ENCODE data around the gene HIVEP1.

Gene HIVEP1

GRCh38 chr6:12036766-12037165 lies 24.7 kb downstream of the HIVEP1 start:
- Histone ChIP-seq H3K4me3 (no peak overlapping the region), H3K9me3 (ENCODE audit: low read depth, low read length) (no peaks in the 10 kb centered on the region), H3K36me3 (ENCODE audit: insufficient read depth, low read length) (no peaks in the 10 kb centered on the region), H3K27ac (no peak overlapping the region), H3K9ac (ENCODE audit: insufficient read length) (no peak overlapping the region)
- no peak for TF ChIP-seq FOXP2 (optimal IDR thresholded peaks at IDR 0.05; ENCODE audit: control extremely low read depth, extremely low read length, insufficient read depth)
- no peak for DNase-seq (ENCODE audit: low read depth, low spot score)

GRCh38 chr6:12037798-12038197 lies 25.7 kb downstream of the HIVEP1 start:
- H3K27ac ChIP-seq, result no peak overlapping the region
- H3K36me3 ChIP-seq (ENCODE audit: insufficient read depth, low read length), result no peaks in the 10 kb centered on the region
- no peak overlapping the region for H3K4me3 ChIP-seq
- no peak for TF ChIP-seq POLR2AphosphoS5 (IDR thresholded peaks at IDR 0.05; ENCODE audit: borderline replicate concordance, low read depth, low read length)
- no peak for DNase-seq (ENCODE audit: low read depth, low spot score)
- no peak overlapping the region for H3K9ac ChIP-seq (ENCODE audit: insufficient read length)
- H3K9me3 ChIP-seq (ENCODE audit: low read depth, low read length), result no peaks in the 10 kb centered on the region

GRCh38 chr6:12039540-12040459 lies 27.7 kb downstream of the HIVEP1 start:
- TF ChIP-seq POLR2AphosphoS5 (IDR thresholded peaks at IDR 0.05; ENCODE audit: borderline replicate concordance, low read depth, low read length) (no peak), FOXP2 (optimal IDR thresholded peaks at IDR 0.05; ENCODE audit: control extremely low read depth, extremely low read length, insufficient read depth) (no peak), EZH2 (IDR thresholded peaks at IDR 0.05) (no peak)
- Histone ChIP-seq H3K4me3 (no peak overlapping the region), H3K9ac (ENCODE audit: insufficient read length) (no peak overlapping the region), H3K36me3 (ENCODE audit: insufficient read depth, low read length) (no peaks in the 10 kb centered on the region), H3K27ac (no peak overlapping the region), H3K9me3 (ENCODE audit: low read depth, low read length) (no peaks in the 10 kb centered on the region)
- no peak for DNase-seq (ENCODE audit: low read depth, low spot score)

GRCh38 chr6:12047304-12047703 lies 35.2 kb downstream of the HIVEP1 start:
- no peak for TF ChIP-seq FOXP2 (optimal IDR thresholded peaks at IDR 0.05; ENCODE audit: control extremely low read depth, extremely low read length, insufficient read depth)
- TF ChIP-seq POLR2AphosphoS5 (IDR thresholded peaks at IDR 0.05; ENCODE audit: borderline replicate concordance, low read depth, low read length), result no peak
- TF ChIP-seq EZH2 (IDR thresholded peaks at IDR 0.05), result no peak
- H3K9ac ChIP-seq (ENCODE audit: insufficient read length), result no peak overlapping the region
- H3K4me3 ChIP-seq, result no peak overlapping the region
- H3K9me3 ChIP-seq (ENCODE audit: low read depth, low read length), result no peaks in the 10 kb centered on the region
- H3K36me3 ChIP-seq (ENCODE audit: insufficient read depth, low read length), result no peaks in the 10 kb centered on the region
- H3K27ac ChIP-seq, result no peak overlapping the region
- no peak for DNase-seq (ENCODE audit: low read depth, low spot score)

- no peak overlapping the region for H3K4me3 ChIP-seq
- no peak for TF ChIP-seq FOXP2 (optimal IDR thresholded peaks at IDR 0.05; ENCODE audit: control extremely low read depth, extremely low read length, insufficient read depth)
- no peak for TF ChIP-seq POLR2AphosphoS5 (IDR thresholded peaks at IDR 0.05; ENCODE audit: borderline replicate concordance, low read depth, low read length)
- TF ChIP-seq EZH2 (IDR thresholded peaks at IDR 0.05), result no peak
These were observed 35.8 kb downstream of the HIVEP1 start for GRCh38 chr6:12047792-12048432.

GRCh38 chr6:12048609-12049008 lies 36.5 kb downstream of the HIVEP1 start:
- H3K27ac ChIP-seq, result no peak overlapping the region
- TF ChIP-seq EZH2 (IDR thresholded peaks at IDR 0.05), result no peak
- TF ChIP-seq POLR2AphosphoS5 (IDR thresholded peaks at IDR 0.05; ENCODE audit: borderline replicate concordance, low read depth, low read length), result no peak
- no peak for TF ChIP-seq FOXP2 (optimal IDR thresholded peaks at IDR 0.05; ENCODE audit: control extremely low read depth, extremely low read length, insufficient read depth)
- no peak overlapping the region for H3K4me3 ChIP-seq
- H3K9me3 ChIP-seq (ENCODE audit: low read depth, low read length), result no peaks in the 10 kb centered on the region
- no peak overlapping the region for H3K9ac ChIP-seq (ENCODE audit: insufficient read length)
- H3K36me3 ChIP-seq (ENCODE audit: insufficient read depth, low read length), result no peaks in the 10 kb centered on the region
- DNase-seq (ENCODE audit: low read depth, low spot score), result no peak

More at GRCh38 chr6:12047792-12048432, 35.8 kb downstream of the HIVEP1 start:
- H3K27ac ChIP-seq, result no peak overlapping the region
- H3K36me3 ChIP-seq (ENCODE audit: insufficient read depth, low read length), result no peaks in the 10 kb centered on the region
- H3K9ac ChIP-seq (ENCODE audit: insufficient read length), result no peak overlapping the region
- no peaks in the 10 kb centered on the region for H3K9me3 ChIP-seq (ENCODE audit: low read depth, low read length)
- no peak for DNase-seq (ENCODE audit: low read depth, low spot score)

GRCh38 chr6:12049165-12049564 lies 37.1 kb downstream of the HIVEP1 start:
- no peak overlapping the region for H3K9ac ChIP-seq (ENCODE audit: insufficient read length)
- no peaks in the 10 kb centered on the region for H3K9me3 ChIP-seq (ENCODE audit: low read depth, low read length)
- no peak overlapping the region for H3K27ac ChIP-seq
- H3K36me3 ChIP-seq (ENCODE audit: insufficient read depth, low read length), result no peaks in the 10 kb centered on the region
- no peak overlapping the region for H3K4me3 ChIP-seq
- TF ChIP-seq POLR2AphosphoS5 (IDR thresholded peaks at IDR 0.05; ENCODE audit: borderline replicate concordance, low read depth, low read length) (no peak), FOXP2 (optimal IDR thresholded peaks at IDR 0.05; ENCODE audit: control extremely low read depth, extremely low read length, insufficient read depth) (no peak), EZH2 (IDR thresholded peaks at IDR 0.05) (no peak)
- DNase-seq (ENCODE audit: low read depth, low spot score), result no peak

- Histone ChIP-seq H3K9ac (ENCODE audit: insufficient read length) (no peak overlapping the region), H3K36me3 (ENCODE audit: insufficient read depth, low read length) (no peaks in the 10 kb centered on the region), H3K4me3 (no peak overlapping the region), H3K27ac (no peak overlapping the region), H3K9me3 (ENCODE audit: low read depth, low read length) (no peaks in the 10 kb centered on the region)
- no peak for TF ChIP-seq POLR2AphosphoS5 (IDR thresholded peaks at IDR 0.05; ENCODE audit: borderline replicate concordance, low read depth, low read length)
- TF ChIP-seq EZH2 (IDR thresholded peaks at IDR 0.05), result no peak
- TF ChIP-seq FOXP2 (optimal IDR thresholded peaks at IDR 0.05; ENCODE audit: control extremely low read depth, extremely low read length, insufficient read depth), result no peak
- DNase-seq (ENCODE audit: low read depth, low spot score), result no peak
These were observed 39.8 kb downstream of the HIVEP1 start for GRCh38 chr6:12051861-12052368.
